Loucy (cell line): ENCODE results near the gene BRAF.

Source experiments
- EZH2phosphoT487 ChIP-seq: fragments of 200-600 bp; IDR thresholded peaks from 2 replicates; pipeline ENCODE4 v1.6.1; 2018; ENCODE audit warnings: antibody characterized with exemption, mild to moderate bottlenecking, moderate library complexity, borderline replicate concordance
- TF ChIP-seq, protein P1 (sequence below): fragments of 200-600 bp; sonication (generic); conservative IDR thresholded peaks from 2 replicates; pipeline ENCODE4 v1.5.1; 2014; ENCODE audit warnings: mild to moderate bottlenecking, antibody characterized with exemption, low read length

DNA sequence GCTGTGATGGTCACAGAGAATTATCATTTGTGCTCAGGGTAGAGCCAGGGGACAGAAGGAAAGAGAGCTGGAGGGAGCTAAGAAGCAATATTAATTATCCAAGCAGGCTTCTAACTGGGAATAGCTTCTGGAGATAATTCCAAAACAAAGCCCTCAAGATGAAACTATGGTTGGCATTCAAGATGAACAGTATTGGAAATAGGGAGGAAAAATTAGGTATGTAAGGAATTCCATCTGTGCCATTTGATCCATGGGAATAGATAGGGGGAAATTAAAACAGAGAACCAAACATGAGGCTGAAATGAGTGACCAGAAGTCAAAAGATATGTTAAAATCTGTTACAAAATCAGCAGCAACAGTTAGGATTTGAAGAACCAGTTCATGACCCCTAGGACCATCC lies 152.9 kb downstream of the BRAF start:
- TF ChIP-seq, protein P1, sequence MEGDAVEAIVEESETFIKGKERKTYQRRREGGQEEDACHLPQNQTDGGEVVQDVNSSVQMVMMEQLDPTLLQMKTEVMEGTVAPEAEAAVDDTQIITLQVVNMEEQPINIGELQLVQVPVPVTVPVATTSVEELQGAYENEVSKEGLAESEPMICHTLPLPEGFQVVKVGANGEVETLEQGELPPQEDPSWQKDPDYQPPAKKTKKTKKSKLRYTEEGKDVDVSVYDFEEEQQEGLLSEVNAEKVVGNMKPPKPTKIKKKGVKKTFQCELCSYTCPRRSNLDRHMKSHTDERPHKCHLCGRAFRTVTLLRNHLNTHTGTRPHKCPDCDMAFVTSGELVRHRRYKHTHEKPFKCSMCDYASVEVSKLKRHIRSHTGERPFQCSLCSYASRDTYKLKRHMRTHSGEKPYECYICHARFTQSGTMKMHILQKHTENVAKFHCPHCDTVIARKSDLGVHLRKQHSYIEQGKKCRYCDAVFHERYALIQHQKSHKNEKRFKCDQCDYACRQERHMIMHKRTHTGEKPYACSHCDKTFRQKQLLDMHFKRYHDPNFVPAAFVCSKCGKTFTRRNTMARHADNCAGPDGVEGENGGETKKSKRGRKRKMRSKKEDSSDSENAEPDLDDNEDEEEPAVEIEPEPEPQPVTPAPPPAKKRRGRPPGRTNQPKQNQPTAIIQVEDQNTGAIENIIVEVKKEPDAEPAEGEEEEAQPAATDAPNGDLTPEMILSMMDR, result no peak
- TF ChIP-seq EZH2phosphoT487, result no peak
